Cardiac muscle cell (in vitro differentiated cells and primary cell): ENCODE results near the gene ANXA9. TPM values are rescaled to one million over a fixed set of nuclear protein-coding genes. Genes with fewer than 3 reads are reported as not detected.

ENCODE experiments used
- DNase-seq, 2 donors: peaks; one replicate each; pipeline versions ENCODE4 v3.0.0 to v3.0.0-alpha.2; 2010 to 2017; ENCODE audit warnings: low read depth in 1 of 2, low spot score in 1 of 2
- H3K27ac ChIP-seq: fragments of 200-600 bp; sonication (generic); 2 replicates; pipeline ENCODE4 v1.5.1; 2016
- H3K27me3 ChIP-seq: fragments of 200-600 bp; sonication (generic); 2 replicates; pipeline ENCODE4 v1.6.0; 2016; ENCODE audit warnings: control low read depth
- H3K36me3 ChIP-seq: fragments of 200-600 bp; sonication (generic); 2 replicates; pipeline ENCODE4 v1.5.1; 2016; ENCODE audit warnings: control low read depth
- H3K4me1 ChIP-seq: fragments of 200-600 bp; sonication (generic); 2 replicates; pipeline ENCODE4 v1.8.1; 2017; ENCODE audit warnings: low read depth, mild to moderate bottlenecking, mixed run types
- H3K4me3 ChIP-seq: fragments of 200-600 bp; sonication (generic); 2 replicates; pipeline ENCODE4 v1.5.1; 2016; ENCODE audit warnings: mild to moderate bottlenecking
- H3K9me3 ChIP-seq: fragments of 200-600 bp; sonication (generic); 2 replicates; pipeline ENCODE4 v1.5.1; 2017; ENCODE audit warnings: low read depth, mild to moderate bottlenecking, control low read depth
- polyA plus RNA-seq: library from polyadenylated mRNA; unstranded; fragments of >200 nt; fragmentation: Nextera tagmentation; extraction: Ambion mirVana; gene quantifications from 2 replicates; pipeline ENCODE4 v1.2.1, GENCODE V29; 2016
- total RNA-seq: library from RNA; depleted of rRNA; stranded (reverse); fragments of >200 nt; gene quantifications from 2 replicates; pipeline ENCODE4 v1.2.3, GENCODE V29; 2016
- TF ChIP-seq, protein P1 (sequence below): IDR thresholded peaks from 2 replicates; pipeline ENCODE4 v1.5.1; 2012; ENCODE audit warnings: low read depth, mild to moderate bottlenecking, low read length

The ANXA9 gene
- total and polyA plus RNA-seq, 2 experiments from 2014 or later = 1.7 to 2.0 TPM

DNA sequence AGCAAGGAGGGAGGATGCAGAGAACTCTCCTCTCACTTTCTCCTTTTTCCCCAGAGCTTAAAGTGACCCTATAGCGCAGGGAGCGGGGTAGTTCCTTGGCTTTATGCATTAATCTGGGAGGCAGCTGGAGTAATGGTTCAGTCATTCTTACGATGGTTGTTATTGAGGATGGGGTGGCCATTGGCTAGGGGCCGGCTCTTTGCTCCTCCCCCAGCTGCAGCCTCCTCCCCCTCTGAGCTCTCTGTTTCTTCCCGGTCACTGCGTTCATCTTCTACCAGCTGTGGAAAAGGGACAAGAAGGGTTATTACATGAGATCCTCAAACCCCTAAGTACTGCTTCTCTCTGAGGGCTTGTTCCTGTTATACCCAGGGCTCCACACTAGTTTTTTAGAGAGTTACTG, 16.1 kb upstream of the ANXA9 start:
- Histone ChIP-seq H3K27ac (peak overlapping the region; percentile 47), H3K36me3 (peaks cover 58% of the 10 kb centered on the region), H3K9me3 (no peaks in the 10 kb centered on the region), H3K27me3 (no peaks in the 10 kb centered on the region), H3K4me1 (peaks cover 13% of the 10 kb centered on the region), H3K4me3 (no peak overlapping the region)
- TF ChIP-seq, protein P1, sequence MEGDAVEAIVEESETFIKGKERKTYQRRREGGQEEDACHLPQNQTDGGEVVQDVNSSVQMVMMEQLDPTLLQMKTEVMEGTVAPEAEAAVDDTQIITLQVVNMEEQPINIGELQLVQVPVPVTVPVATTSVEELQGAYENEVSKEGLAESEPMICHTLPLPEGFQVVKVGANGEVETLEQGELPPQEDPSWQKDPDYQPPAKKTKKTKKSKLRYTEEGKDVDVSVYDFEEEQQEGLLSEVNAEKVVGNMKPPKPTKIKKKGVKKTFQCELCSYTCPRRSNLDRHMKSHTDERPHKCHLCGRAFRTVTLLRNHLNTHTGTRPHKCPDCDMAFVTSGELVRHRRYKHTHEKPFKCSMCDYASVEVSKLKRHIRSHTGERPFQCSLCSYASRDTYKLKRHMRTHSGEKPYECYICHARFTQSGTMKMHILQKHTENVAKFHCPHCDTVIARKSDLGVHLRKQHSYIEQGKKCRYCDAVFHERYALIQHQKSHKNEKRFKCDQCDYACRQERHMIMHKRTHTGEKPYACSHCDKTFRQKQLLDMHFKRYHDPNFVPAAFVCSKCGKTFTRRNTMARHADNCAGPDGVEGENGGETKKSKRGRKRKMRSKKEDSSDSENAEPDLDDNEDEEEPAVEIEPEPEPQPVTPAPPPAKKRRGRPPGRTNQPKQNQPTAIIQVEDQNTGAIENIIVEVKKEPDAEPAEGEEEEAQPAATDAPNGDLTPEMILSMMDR = no peak
- DNase-seq = no peak

DNA sequence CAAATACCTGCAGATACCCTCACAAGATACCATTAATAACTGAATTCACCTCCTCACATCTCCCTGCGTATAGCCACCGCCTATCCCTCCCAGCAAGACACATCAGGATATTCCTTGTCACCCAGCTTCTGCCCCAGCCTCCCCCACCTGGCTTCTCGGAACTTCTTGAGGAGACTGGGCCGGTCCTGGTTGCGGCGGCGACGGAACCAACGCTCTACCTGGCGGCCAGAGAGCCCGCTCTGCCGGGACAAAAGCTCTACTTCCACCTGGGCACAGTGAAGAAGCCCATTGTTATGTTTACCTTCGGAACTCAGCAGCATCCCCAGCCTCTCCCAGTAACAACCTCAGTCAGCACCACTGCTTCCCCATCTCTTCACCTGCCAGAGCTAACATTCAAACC, 14.2 kb upstream of the ANXA9 start:
- Histone ChIP-seq H3K4me3 (no peak overlapping the region), H3K27me3 (no peaks in the 10 kb centered on the region), H3K27ac (no peak overlapping the region), H3K36me3 (peaks cover 55% of the 10 kb centered on the region), H3K9me3 (no peaks in the 10 kb centered on the region), H3K4me1 (peaks cover 26% of the 10 kb centered on the region)
- no peak for DNase-seq
- TF ChIP-seq, protein P1 = no peak

DNA sequence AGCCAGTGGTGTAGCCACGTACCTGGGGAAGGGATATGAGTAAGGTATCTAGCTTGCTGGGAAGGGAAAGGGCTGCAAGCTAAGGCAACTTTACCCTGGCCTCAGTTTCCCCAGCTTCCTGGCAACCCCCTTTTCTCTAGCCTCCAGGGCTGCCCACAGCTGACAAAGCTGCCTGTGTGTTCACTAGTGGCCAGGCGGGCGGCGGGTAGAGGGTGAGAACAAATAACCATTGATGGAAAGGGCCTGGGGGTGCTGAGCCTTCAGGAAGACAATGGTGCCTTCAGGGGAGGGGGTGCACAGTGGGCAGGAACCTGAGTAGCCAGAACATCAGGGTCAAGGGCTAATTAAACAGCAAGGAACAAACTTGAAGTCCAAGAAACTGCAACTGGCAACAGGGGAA, 13.6 kb upstream of the ANXA9 start:
- Histone ChIP-seq H3K9me3 (no peaks in the 10 kb centered on the region), H3K4me1 (peaks cover 31% of the 10 kb centered on the region), H3K36me3 (peaks cover 50% of the 10 kb centered on the region), H3K27me3 (no peaks in the 10 kb centered on the region), H3K4me3 (no peak overlapping the region), H3K27ac (no peak overlapping the region)
- no peak for DNase-seq
- TF ChIP-seq, protein P1 = no peak

DNA sequence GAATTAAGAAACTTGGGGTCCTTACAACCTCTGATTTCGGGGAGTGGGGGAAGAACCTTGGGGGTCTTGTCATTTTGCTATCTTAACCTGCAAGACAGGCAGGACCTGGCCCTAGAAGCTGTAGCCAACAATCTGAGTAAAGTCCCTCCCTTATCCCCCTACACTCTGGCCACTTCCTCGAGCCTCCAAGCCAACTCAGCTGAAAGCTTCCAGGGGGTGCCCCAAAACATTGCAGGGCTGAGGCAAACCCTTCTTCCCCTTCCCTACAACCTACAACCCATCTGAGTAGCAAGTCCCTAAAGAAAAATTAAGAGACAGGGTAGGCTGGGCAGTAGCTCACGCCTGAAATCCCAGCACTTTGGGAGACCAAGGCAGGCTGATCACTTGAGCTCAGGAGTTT, 12.5 kb upstream of the ANXA9 start:
- no peak overlapping the region for H3K27ac ChIP-seq
- H3K4me3 ChIP-seq = no peak overlapping the region
- TF ChIP-seq, protein P1 = no peak
- H3K36me3 ChIP-seq = peaks cover 42% of the 10 kb centered on the region
- H3K4me1 ChIP-seq = peaks cover 34% of the 10 kb centered on the region
- no peaks in the 10 kb centered on the region for H3K9me3 ChIP-seq
- DNase-seq = no peak
- no peaks in the 10 kb centered on the region for H3K27me3 ChIP-seq

DNA sequence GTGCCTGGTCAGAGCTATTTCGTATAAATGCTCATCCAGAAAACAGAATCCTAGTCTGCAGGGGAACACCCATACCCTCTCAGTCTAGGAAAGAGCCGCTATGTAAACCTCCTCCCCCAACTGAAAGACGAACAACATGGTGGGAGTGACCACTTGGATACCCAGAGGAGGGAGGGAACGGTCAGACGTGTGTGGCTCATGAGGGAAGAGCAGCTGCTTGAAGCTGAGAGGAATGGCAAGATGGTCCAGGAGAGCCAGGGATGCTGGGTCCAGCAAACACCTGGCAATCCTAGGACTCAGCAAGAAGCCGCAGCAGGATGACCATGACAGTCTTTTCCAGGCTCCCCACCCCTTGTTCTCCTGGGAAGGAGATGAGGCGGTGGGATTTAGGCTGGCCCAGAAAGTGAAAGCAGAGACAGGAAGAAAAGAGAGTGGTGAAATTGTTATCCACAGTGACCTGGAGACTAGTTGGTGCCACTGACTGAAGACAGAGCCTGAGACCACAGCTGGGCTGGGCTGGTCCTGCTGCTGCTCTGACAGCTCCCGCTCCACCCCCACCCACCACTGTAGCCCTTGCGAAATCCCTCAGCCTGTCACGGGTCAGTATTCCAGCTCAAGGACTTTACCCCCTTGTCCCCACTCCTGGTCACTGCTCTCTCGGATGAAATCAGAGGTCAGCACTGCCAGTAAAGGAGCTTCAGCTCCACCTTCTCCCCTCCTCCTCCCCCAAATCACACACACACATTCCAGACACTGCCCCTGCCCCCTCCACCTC, 11.1 kb upstream of the ANXA9 start:
- no peak overlapping the region for H3K4me3 ChIP-seq
- DNase-seq = peak; percentile 75 to 76
- TF ChIP-seq, protein P1 = no peak
- H3K4me1 ChIP-seq = peaks cover 34% of the 10 kb centered on the region
- no peaks in the 10 kb centered on the region for H3K27me3 ChIP-seq
- H3K9me3 ChIP-seq = no peaks in the 10 kb centered on the region
- peaks cover 30% of the 10 kb centered on the region for H3K36me3 ChIP-seq
- H3K27ac ChIP-seq = peak overlapping the region; percentile 99
